Upper lobe of left lung (tissue), 4 donors: ENCODE measurements around the gene CCDC81.

Experiments
- CTCF ChIP-seq, 6 experiments: fragments of 450-650 bp in 4 of 6; fragments of 200-600 bp in 2 of 6; sonication (generic) in 2 of 6; IDR thresholded peaks; one replicate each; pipeline ENCODE4 v1.5.1; 2016 to 2019; ENCODE audit warnings: antibody characterized with exemption in 6 of 6
- EP300 ChIP-seq, 4 donors: sonication (generic); formaldehyde crosslinking; IDR thresholded peaks; one replicate each; pipeline ENCODE4 v1.5.1; 2017; ENCODE audit warnings: antibody characterized with exemption in 4 of 4, control low read depth in 2 of 4
- POLR2A ChIP-seq, 4 donors: fragments of 450-650 bp; IDR thresholded peaks; one replicate each; pipeline ENCODE4 v1.5.1; 2016 to 2017; ENCODE audit warnings: antibody characterized with exemption in 4 of 4, mild to moderate bottlenecking in 2 of 4
- POLR2AphosphoS5 ChIP-seq, 2 donors: sonication (generic); formaldehyde crosslinking; IDR thresholded peaks; one replicate each; pipeline ENCODE4 v1.5.1; 2017; ENCODE audit warnings: antibody characterized with exemption in 2 of 2

GRCh38 chr11:86453290-86454030 is 78.8 kb downstream of the CCDC81 start:
- no peak for TF ChIP-seq POLR2AphosphoS5 (IDR thresholded peaks at IDR 0.05)
- no peak for TF ChIP-seq POLR2A (IDR thresholded peaks at IDR 0.05)
- TF ChIP-seq CTCF (IDR thresholded peaks at IDR 0.05), result no peak
- TF ChIP-seq EP300 (IDR thresholded peaks at IDR 0.05), result no peak
